ENCODE data around the gene FOLR1.

Gene FOLR1

DNA sequence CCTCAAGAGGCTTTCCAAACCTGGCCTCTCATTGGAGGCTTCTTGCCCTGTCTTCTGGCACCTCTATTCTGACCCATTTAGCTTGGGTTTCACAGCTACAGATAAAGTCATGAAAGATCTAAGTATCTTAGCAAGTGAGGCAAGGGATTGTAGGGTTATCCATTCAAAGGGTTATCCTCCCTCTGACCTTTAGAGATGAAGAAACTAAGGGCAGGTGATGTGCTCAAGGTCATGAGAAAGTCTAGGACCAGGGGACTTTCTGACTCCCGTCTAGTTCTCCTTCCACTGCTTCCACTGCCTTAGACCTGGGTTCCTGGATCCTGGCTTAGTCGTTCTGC, 44.8 kb downstream of the FOLR1 start:
- DNase-seq, result no peak

DNA sequence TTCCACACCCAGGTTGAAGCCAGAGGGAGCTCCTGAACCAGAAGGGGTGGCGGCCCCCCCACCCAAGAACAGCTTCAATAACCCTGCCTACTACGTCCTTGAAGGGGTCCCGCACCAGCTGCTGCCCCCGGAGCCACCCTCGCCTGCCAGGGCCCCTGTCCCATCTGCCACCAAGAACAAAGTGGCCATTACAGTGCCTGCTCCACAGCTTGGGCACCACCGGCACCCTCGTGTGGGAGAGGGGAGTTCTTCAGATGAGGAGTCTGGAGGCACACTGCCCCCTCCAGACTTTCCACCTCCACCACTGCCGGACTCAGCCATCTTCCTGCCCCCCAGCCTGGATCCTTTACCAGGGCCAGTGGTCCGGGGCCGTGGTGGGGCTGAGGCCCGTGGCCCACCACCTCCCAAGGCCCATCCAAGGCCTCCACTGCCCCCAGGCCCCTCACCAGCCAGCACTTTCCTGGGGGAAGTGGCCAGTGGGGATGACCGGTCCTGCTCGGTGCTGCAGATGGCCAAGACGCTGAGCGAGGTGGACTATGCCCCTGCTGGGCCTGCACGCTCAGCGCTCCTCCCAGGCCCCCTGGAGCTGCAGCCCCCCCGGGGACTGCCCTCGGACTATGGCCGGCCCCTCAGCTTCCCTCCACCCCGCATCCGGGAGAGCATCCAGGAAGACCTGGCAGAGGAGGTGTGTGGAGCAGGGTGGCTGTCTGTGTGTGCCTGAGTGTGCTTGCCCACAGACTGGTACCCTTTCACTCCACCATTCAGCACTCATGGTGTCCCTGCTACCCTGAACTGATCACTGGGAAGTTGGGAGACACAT, 45.4 kb downstream of the FOLR1 start:
- no peak for DNase-seq

DNA sequence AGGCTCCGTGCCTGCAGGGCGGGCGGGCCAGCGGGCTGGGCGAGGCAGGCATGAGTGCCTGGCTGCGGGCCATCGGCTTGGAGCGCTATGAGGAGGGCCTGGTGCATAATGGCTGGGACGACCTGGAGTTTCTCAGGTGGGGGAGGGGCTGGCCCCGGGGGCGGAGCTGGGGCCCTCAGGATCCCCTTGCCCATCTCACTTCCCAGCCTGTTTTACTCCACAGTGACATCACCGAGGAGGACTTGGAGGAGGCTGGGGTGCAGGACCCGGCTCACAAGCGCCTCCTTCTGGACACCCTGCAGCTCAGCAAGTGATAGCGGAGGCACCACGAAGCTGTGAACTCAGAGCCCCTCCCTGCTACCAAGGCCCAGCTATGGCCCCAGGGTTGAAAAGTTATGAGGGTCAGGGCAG, 46.1 kb downstream of the FOLR1 start:
- DNase-seq, result peak; percentile 76

DNA sequence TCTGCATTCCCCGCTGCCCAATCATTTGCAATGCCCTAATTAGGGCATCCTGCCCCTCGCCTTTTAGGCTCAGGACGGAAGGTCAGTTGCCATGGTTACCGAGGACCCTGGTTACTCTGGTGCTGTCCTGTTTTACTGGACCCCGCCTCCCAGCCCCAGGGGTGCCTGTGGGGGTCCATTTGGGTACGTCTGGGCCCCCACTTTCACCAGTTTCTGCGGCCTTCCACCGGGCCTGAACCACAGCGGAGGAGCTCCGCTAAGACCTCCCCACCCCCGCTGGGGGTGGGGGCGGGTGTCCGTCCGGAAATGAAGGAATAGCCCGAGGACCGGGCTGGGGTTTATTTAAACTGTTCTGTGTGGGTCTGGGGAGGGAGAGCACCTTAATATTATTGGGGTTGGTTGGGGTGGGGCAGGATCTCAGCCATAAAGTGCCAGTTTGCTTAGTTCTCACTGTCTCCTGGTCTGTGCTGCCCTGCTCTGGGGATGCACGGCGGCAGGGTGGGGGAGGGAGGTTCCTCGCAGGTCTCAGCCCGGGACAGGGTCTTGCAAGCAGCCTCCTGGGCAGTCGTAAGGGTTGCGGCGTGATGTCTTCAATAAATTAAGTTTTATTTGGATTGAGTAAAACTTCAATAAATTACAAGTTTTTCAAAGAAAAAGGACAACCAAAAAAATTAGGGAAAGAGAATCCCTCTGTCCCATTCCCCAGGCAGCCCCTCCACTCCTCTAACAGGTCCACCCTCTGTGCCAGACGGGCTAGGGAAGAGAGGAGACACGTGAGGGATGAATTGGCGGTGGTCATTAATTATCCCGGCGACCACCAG, 46.8 kb downstream of the FOLR1 start:
- DNase-seq, result no peak

DNA sequence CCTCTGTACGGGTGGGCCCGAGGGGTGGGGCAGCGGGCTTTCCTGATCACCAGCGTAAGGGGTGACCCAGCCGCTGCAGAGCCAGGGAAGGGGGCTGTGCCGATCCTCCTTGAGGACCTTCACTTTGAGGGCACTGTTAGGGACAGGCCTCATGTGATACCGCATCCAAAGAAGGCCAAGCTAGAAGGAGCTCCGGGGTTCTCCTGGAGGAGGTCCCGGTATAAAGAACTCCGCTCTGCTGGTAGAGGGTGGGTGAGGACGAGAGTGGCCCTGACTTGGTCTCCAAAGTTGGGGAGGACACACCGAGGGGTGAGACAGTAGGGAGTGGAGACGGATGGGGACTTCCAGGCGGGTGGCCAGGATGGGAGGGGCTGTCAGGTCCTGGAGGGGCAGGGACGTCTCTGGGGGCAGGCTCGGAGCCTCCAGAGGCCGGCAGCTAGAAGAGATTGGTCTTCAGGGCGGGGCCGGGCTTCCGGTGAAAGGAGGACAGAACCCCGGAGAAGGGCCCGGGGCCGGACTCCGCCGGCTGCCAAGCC, 47.4 kb downstream of the FOLR1 start:
- peak; percentile 59 for DNase-seq

DNA sequence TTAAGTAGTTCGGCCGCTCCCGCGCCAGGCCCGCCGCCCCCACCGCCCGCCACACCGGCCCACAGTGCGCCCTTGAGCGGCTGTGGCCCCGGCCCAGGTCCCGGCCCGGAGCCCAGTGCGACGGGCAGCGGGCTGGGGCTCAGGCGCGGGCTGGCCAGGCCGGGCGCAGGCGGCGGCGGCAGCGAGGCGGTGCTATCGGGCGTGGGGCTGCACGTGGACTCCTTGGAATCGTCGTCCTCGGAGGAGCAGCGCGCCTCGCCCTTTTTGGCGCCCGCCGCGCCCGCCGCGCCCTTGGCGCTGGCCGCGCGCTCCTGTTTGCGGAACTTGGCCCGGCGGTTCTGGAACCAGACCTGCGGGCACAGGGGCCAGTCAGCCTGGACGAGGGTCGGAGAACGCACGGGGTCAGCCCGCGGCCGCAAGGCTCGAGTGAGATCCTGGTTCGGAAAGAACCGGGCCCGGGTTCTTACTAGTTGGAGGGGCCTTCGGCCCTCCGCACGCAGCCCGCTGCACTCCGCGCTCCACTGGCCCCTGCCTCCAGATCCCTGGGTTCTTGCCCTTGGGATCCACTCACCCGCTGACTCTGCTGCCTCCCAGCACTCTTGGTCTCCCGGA, 48.0 kb downstream of the FOLR1 start:
- DNase-seq, result no peak

DNA sequence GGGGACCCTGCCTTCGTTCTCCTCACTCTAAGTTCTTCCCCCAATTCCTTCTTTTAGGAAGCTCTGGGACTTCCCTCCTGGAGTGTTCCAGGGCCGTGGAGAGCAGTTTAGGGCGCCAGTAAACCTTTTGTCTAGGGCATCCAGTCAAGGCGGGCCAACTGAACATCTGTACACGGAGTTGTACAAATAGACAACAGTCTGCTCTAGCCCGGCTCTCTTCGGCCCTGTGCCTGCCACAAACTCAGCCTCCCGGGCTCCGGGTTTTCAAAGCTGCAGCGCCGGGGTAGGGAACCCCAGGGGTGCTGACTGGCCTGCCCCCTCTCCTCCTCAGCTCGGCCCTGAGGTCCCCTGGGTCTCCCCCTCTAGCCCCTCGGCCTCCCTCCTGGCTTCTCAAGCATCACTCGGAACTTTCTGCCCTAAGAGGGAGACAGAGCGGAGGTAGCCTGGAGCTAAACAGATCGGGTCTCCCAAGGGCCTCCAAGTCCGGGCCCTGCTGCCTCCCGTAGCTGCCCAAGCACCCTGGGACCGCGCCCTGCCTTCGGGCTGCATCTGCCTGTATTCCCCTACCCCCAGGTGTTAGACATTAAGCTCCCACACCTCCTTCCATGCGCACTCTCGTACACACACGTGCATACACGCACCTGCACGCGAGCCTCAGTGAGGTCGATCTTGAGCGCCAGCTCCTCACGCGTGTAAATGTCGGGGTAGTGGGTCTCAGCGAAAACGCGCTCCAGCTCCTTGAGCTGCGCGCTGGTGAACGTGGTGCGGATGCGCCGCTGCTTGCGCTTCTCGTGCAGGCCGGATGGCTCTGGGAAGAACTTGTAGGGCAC, 48.7 kb downstream of the FOLR1 start:
- DNase-seq, result peak; percentile 4

DNA sequence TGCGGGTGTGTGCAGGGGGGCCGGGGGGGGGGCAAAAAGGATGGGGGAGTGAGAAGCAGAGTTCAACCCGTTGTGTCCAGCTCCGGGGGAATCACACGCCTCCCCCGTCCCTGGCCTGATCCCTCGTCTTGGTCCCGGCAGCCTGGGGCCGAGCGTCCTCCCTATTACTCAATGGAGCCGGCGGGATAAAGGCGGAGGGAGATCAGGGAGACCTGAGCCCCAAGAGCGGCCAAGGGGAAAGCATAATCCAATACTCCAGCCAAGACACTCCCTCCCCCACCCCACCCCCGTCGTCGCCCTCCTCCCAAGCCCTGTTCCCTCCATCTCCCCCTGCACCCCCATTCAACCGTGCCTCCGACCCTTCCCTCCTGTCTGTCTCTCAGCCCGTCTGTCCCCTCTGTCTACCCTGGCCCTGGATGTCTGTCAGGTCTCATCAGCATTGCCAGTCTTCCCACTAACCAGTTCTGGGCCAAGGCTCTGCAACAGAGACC, 49.4 kb downstream of the FOLR1 start:
- no peak for DNase-seq

DNA sequence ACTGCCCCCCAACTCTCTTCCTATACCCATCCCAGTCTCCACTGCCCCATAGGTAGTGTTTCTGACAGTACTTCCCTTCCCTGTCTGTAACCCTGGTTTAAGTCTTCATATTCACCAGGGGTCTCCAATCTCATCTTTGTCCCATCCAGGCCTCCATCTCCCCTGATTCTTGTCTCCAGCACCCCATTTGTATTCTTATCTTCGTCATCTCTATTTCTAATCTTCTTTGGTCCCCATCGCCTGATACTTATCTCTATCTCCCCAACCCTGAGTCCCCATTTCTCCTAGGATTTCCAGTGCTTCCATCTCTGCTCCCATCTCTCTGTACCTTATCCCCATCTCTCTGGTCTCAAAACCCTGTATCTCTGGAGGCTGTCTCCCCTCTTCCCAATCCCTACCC, 50.2 kb downstream of the FOLR1 start:
- DNase-seq, result no peak

DNA sequence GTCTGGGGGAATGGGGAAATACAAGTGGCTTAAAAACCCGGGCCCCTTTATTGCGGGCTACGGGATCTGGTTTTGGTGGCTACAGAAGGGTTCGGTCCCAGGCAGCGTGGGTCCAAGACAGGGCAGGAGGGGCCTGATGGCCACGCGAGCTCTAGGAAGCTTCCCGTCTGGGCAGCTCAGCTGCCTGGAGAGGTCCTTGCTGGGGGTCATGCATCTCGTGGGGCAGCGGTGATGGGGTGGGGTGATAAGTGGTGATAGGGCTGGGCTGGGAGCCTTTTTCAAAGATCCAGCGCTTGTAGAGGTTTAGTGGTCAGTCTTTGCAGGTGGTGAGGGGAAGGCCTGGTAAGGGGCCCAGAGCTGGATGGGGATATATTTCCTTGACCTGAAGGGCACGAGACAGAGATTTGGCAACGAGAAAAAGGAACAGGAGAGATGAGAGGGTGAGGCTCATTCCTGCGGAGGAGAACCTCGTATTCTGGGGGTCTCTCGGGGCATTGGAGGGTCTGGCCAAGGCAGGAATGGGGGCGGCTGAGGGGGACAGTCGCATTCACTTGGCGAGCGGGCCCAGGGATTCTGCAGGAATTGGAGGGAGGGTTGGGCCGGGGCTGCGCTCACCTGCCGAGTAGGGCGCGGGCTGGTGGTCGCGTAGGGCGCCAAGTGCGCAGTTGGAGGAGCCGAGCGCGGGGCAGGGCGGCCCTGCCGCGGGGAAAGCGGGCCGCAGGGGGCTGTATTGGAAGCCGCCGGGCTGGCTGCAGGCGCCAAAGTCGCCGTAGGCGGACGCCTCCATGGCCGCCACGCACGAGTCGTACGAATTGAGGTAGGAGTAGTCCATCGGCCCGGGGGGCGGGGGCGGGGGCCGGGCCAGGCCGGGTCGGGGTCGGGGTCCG, 51.5 kb downstream of the FOLR1 start:
- no peak for DNase-seq

DNA sequence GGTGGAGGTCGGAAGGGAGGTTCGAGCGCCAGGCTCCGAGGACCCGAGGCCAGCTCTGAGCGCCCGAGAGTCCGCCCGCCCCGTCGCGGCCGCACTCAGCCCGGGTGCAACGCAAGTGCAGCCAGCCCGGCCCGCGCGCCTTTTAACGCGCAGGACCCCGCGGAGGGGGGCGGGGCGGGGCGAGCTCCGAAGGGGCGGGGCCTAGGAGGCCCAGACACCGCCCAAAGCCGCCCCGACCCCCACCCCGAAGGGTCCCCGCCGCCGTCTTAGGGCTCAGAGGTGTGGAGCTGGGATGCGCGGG, 52.1 kb downstream of the FOLR1 start, which contains the start of gene PHOX2A:
Gene PHOX2A (minus strand): TSS at position 117 of the 301 bp plus-strand sequence. CDS start 172 bp downstream, outside the sequence.
- no peak for DNase-seq

DNA sequence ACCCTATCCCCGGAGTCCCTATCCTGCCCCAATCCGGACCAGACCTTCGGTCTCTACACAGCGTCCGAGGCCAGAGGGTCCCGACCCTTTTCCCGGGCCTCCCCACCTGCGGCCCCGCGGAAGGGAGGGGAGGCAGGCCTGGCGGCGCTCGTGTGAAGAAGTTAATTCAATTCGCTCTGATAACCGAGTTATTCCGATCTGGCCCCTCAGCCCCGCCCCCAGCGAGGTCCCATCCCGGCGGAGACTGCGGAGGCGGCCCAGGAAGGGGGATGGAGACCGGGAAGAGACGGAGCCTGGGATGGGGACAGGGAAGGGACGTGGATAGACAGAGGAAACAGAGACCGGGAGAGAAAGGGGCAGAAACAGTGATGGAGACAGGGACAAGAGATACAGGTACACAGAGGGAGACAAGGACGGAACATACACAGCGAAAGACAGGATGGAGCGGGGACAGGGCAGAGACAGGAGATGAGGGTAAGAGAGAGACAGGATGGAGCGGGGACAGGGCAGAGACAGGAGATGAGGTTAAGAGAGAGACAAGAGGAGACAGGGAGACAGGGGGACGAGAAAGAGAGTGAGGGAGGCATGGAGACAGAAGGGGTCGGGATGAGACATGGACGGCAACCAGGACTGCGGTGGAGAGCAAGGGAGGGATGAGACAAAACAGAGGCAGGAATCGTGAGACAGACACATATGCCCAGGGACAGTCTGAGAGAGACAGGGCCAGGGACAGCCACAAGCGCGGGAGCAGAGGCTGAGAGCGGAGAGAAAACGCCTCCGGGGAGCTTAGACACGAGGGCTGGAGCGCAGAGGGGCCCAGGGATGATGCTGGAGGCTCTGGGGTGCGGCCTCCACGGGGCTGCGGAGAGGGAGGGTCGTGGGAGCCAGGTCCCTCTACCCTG, 52.7 kb downstream of the FOLR1 start:
- no peak for DNase-seq

DNA sequence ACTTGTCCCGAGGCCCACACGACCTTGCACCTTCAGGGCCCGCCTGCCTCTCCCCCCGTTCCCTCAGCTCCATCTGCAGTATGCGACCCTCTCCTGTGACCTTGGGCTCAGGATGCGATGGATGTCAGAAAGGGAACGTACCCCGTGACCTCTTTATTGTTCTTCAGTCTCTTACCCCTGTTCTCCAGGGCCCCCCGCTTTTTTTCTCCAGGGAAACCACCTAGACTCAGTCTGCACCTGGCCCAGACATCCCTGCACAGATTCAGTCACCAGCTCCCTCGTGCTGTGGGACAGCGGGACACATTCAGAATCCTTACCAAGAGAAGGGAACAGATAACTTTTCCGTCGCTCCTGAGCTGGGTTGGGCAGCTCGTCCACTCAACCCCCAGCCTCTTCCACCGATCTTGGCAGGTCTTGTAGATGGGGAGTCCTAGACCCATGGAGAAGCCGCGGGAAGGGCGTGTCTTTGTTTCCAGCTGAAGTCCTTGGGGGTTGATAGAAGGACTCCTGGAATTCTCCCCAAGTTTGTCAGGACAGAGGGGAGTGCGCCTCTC, 53.4 kb downstream of the FOLR1 start:
- DNase-seq, result no peak

Data from DMS153 (cell line).